Measurements from ENCODE around the gene APOB.

Gene APOB

DNA sequence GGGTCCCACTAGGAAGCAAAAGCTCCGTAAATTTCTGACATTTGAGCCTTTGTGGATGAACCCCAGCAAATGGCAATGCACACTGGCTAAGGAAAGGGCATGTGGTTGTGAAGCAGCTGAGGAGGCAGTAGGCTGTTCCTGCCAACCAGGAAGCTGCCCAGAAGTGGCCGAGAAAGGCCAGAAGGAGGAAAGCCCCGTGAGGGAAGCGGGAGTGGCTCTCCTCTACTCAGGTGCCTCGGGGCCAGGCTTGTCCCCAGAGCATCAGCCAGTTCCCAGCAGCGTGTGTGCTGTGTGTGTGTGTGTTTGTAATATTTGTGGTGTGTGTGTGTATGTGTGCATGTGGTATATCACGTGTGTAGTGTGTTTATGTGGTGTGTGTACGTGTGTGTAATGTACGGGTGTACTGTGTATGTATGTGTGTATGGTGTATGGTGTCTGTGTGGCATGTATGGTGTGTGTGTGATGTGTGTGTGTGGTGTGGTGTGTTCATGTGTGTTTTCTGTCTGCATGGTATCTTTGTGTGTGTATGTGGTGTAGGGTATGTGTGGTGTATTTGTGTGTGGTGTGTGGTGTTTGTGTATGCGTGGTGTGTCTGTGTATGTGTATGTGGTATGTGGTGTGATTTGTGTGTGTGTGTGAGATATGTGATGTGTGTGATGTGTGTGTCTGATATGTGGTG is 90.6 kb downstream of the APOB start:
- TF ChIP-seq EZH2 (IDR thresholded peaks at IDR 0.05; ENCODE audit: borderline replicate concordance, low read length), result no peak
- TF ChIP-seq, protein P1, sequence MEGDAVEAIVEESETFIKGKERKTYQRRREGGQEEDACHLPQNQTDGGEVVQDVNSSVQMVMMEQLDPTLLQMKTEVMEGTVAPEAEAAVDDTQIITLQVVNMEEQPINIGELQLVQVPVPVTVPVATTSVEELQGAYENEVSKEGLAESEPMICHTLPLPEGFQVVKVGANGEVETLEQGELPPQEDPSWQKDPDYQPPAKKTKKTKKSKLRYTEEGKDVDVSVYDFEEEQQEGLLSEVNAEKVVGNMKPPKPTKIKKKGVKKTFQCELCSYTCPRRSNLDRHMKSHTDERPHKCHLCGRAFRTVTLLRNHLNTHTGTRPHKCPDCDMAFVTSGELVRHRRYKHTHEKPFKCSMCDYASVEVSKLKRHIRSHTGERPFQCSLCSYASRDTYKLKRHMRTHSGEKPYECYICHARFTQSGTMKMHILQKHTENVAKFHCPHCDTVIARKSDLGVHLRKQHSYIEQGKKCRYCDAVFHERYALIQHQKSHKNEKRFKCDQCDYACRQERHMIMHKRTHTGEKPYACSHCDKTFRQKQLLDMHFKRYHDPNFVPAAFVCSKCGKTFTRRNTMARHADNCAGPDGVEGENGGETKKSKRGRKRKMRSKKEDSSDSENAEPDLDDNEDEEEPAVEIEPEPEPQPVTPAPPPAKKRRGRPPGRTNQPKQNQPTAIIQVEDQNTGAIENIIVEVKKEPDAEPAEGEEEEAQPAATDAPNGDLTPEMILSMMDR (IDR thresholded peaks at IDR 0.05; ENCODE audit: low read length), result no peak
- no peaks in the 10 kb centered on the region for H3K27me3 ChIP-seq (ENCODE audit: insufficient read depth, low read length)
- H3K4me1 ChIP-seq (ENCODE audit: insufficient read depth, low read length, severe bottlenecking), result no peaks in the 10 kb centered on the region
- no peak overlapping the region for H3K9ac ChIP-seq (ENCODE audit: low read length)
- H3K4me2 ChIP-seq (ENCODE audit: low read length), result no peak overlapping the region
- H3K79me2 ChIP-seq (ENCODE audit: insufficient read depth, low read length), result no peaks in the 10 kb centered on the region
- no peaks in the 10 kb centered on the region for H4K20me1 ChIP-seq (ENCODE audit: insufficient read depth, low read length)
- H3K27ac ChIP-seq (ENCODE audit: low read depth, low read length, poor library complexity, severe bottlenecking), result no peak overlapping the region
- no peak overlapping the region for H3K4me3 ChIP-seq (ENCODE audit: low read depth, low read length, poor library complexity, severe bottlenecking)
- no peaks in the 10 kb centered on the region for H3K36me3 ChIP-seq (ENCODE audit: insufficient read depth, low read length)
- no peak overlapping the region for H2AFZ ChIP-seq (ENCODE audit: low read length)
- H3F3A ChIP-seq (ENCODE audit: insufficient read depth, low read length), result no peaks in the 10 kb centered on the region
- H3K9me3 ChIP-seq (ENCODE audit: low read length), result no peaks in the 10 kb centered on the region
- H3K9me2 ChIP-seq (ENCODE audit: low read depth, low read length), result no peaks in the 10 kb centered on the region

All from OCI-LY1 (cell line).